Keratinocyte (primary cell): ENCODE data around the gene ALDH3B2. TPM values are rescaled to one million over a fixed set of nuclear protein-coding genes. Genes with fewer than 3 reads are reported as not detected.
A peak's percentile ranks its signal among the peaks of the same experiment; 100 is the strongest.
"Not testable (repeated sequence)": the region's sequence is repeated elsewhere in the genome, so short reads cannot be mapped to it uniquely, and the experiment has no call there.

Experiments
- DNase-seq: peaks from one replicate; pipeline ENCODE4 v3.0.0-alpha.2; 2011; ENCODE audit warnings: low read depth, missing footprints, low spot score
- FAIRE-seq: peaks from 2 replicates; lab custom pipeline; 2011; peaks lifted over from hg19 to GRCh38; lab: Jason Lieb, UNC
- H2AFZ ChIP-seq: 2 replicates; pipeline ENCODE4 v1.6.0; 2012; ENCODE audit warnings: low read length, control low read depth, inconsistent platforms; ENCODE audit not compliant: control insufficient read depth
- H3K27ac ChIP-seq: 2 replicates; pipeline ENCODE4 v1.5.1; 2011; ENCODE audit warnings: low read length; ENCODE audit not compliant: control insufficient read depth, insufficient read depth
- H3K27me3 ChIP-seq: 3 replicates; pipeline ENCODE4 v1.6.0; 2011; ENCODE audit warnings: low read length; ENCODE audit not compliant: control insufficient read depth, insufficient read depth; ENCODE audit errors: extremely low read depth
- H3K36me3 ChIP-seq, 2 experiments: 2 replicates in 1 of 2; 3 replicates in 1 of 2; pipeline ENCODE4 v1.5.1; 2011; ENCODE audit warnings: low read length in 2 of 2, mild to moderate bottlenecking in 1 of 2; ENCODE audit not compliant: control insufficient read depth in 2 of 2, insufficient read depth in 2 of 2; ENCODE audit errors: extremely low read depth in 1 of 2
- H3K4me1 ChIP-seq: 3 replicates; pipeline ENCODE4 v1.5.1; 2011; ENCODE audit warnings: low read length; ENCODE audit not compliant: control insufficient read depth, insufficient read depth; ENCODE audit errors: extremely low read depth
- H3K4me2 ChIP-seq: 3 replicates; pipeline ENCODE4 v1.6.0; 2011; ENCODE audit warnings: low read depth, low read length; ENCODE audit not compliant: control insufficient read depth, insufficient read depth; ENCODE audit errors: extremely low read depth
- H3K4me3 ChIP-seq, 3 experiments: fragments of 200-600 bp in 1 of 3; sonication (generic) in 1 of 3; 2 replicates in 2 of 3; 3 replicates in 1 of 3; pipeline ENCODE4 v1.5.1; 2011 to 2016; ENCODE audit warnings: low read length in 3 of 3, mild to moderate bottlenecking in 3 of 3, control low read depth in 2 of 3, inconsistent platforms in 1 of 3, low read depth in 1 of 3, mixed read lengths in 1 of 3, mixed run types in 1 of 3, moderate library complexity in 1 of 3; ENCODE audit not compliant: control insufficient read depth in 2 of 3, insufficient read depth in 2 of 3; ENCODE audit errors: extremely low read depth in 1 of 3
- H3K79me2 ChIP-seq: 2 replicates; pipeline ENCODE4 v1.6.0; 2012; ENCODE audit warnings: low read length; ENCODE audit not compliant: control insufficient read depth, insufficient read depth
- H3K9ac ChIP-seq: 3 replicates; pipeline ENCODE4 v1.6.0; 2011; ENCODE audit warnings: low read length; ENCODE audit not compliant: control insufficient read depth, insufficient read depth; ENCODE audit errors: extremely low read depth
- H3K9me1 ChIP-seq: 3 replicates; pipeline ENCODE4 v1.6.0; 2011; ENCODE audit warnings: low read length; ENCODE audit not compliant: control insufficient read depth, insufficient read depth; ENCODE audit errors: extremely low read depth
- H3K9me3 ChIP-seq: 2 replicates; pipeline ENCODE4 v1.5.1; 2012; ENCODE audit warnings: low read depth, low read length; ENCODE audit not compliant: control insufficient read depth
- H4K20me1 ChIP-seq: 3 replicates; pipeline ENCODE4 v1.6.0; 2011; ENCODE audit warnings: low read length; ENCODE audit not compliant: control insufficient read depth, insufficient read depth; ENCODE audit errors: extremely low read depth
- EZH2 ChIP-seq: IDR thresholded peaks from one replicate; pipeline ENCODE4 v1.6.1; 2012; ENCODE audit warnings: inconsistent platforms, mild to moderate bottlenecking, low read length, moderate library complexity
- dilution Hi-C: fragments of 300-500 bp; cut with MboI; formaldehyde crosslinking; loops from one replicate; pipeline ENCODE4 v1.7.0; 2020; ENCODE audit warnings: low sequenced_read_pairs; ENCODE audit not compliant: extremely low pct_ligation_motif_present
- polyA minus RNA-seq, 3 experiments: library from RNA; depleted of rRNA, polyadenylated mRNA; stranded (reverse); fragments of >200 nt; gene quantifications; 1 replicate in 1 of 3; 2 replicates in 1 of 3; 3 replicates in 1 of 3; pipeline ENCODE4 v1.2.3, GENCODE V29; 2011
- polyA plus RNA-seq, 5 experiments: library from polyadenylated mRNA; depleted of rRNA in 3 of 5; stranded (reverse) in 3 of 5; stranded (forward) in 1 of 5; unstranded in 1 of 5; fragments of >200 nt; gene quantifications; 1 replicate in 1 of 5; 2 replicates in 3 of 5; 3 replicates in 1 of 5; pipeline versions ENCODE4 v1.2.1 to v1.2.3, GENCODE V29; 2011 to 2012; ENCODE audit warnings: missing spikeins in 2 of 5, low read depth in 1 of 5, low replicate concordance in 1 of 5
- TF ChIP-seq, protein P1 (sequence below), 3 experiments: IDR thresholded peaks in 1 of 3; conservative IDR thresholded peaks in 1 of 3; optimal IDR thresholded peaks in 1 of 3; 2 replicates in 2 of 3; 3 replicates in 1 of 3; pipeline versions ENCODE3 to v1.5.1; 2011; ENCODE audit warnings: low read length in 3 of 3, mild to moderate bottlenecking in 3 of 3, moderate library complexity in 2 of 3, control low read depth in 1 of 3, inconsistent platforms in 1 of 3; ENCODE audit not compliant: insufficient read depth in 2 of 3; ENCODE audit errors: extremely low read depth in 1 of 3

ALDH3B2 gene, protein sequence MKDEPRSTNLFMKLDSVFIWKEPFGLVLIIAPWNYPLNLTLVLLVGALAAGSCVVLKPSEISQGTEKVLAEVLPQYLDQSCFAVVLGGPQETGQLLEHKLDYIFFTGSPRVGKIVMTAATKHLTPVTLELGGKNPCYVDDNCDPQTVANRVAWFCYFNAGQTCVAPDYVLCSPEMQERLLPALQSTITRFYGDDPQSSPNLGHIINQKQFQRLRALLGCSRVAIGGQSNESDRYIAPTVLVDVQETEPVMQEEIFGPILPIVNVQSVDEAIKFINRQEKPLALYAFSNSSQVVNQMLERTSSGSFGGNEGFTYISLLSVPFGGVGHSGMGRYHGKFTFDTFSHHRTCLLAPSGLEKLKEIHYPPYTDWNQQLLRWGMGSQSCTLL
- polyA plus RNA-seq, result 0.25 to 1.1 TPM (median 0.67 TPM) in 3 replicates
- polyA plus RNA-seq (2011; ENCODE audit: low read depth), result 12.5 TPM
- polyA plus RNA-seq (2011; cell fraction: cytosol; rRNA removed), result 0.84 and 0.99 TPM in 2 replicates
- polyA plus RNA-seq (2011; cell fraction: nucleus; rRNA removed), result 0.65 and 0.83 TPM in 2 replicates
- polyA plus RNA-seq (2012; ENCODE audit: low replicate concordance), result 0.55 and 35.8 TPM in 2 replicates
- 1.0 to 1.5 TPM (median 1.3 TPM) in 3 replicates for polyA minus RNA-seq
- polyA minus RNA-seq (2011; cell fraction: cytosol; rRNA and poly(A)+ RNA removed), result 0.96 TPM
- 1.3 and 2.4 TPM in 2 replicates for polyA minus RNA-seq (2011; cell fraction: nucleus; rRNA and poly(A)+ RNA removed)

DNA sequence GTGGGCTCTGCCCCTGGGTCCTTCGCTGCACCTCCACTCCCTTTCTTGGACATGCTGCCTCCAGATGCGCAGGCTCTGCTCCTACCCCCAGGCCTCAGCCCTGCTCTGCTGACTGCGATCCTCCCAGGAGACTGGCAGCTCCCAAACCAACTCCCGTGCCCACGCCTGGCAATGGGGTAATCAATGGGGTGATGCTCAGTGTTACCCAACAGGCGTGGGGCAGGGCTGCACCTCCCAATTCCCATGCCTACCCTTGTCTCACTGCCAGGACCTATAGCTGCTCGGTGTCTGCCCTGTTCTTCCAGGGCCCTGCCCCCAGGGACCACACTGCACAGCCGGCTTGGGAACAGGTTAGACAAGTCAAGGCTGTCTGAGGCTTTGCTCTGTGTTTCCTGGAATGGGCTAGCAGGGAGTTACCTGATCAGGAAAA, at the start of gene ALDH3B2:
TSS of gene ALDH3B2 (minus strand) at position 182 of the 430 bp plus-strand sequence. CDS start 7,688 bp downstream, outside the sequence.
- Histone ChIP-seq H4K20me1 (no peaks in the 10 kb centered on the region), H3K79me2 (no peaks in the 10 kb centered on the region), H2AFZ (peak within 1 kb of the TSS; percentile 53), H3K4me2 (peak within 1 kb of the TSS; percentile 49), H3K36me3 (no peaks in the 10 kb centered on the region), H3K4me3 (peak within 1 kb of the TSS in 1 of 3 experiments; percentile 29), H3K9me1 (no peaks in the 10 kb centered on the region), H3K27me3 (no peaks in the 10 kb centered on the region), H3K4me1 (peaks cover 16% of the 10 kb centered on the region), H3K9me3 (no peaks in the 10 kb centered on the region), H3K27ac (no peak within 1 kb of the TSS), H3K9ac (peak within 1 kb of the TSS; percentile 29)
- peak; percentile 74 for FAIRE-seq
- DNase-seq, result peak; percentile 46
- no peak for TF ChIP-seq EZH2
- TF ChIP-seq, protein P1, sequence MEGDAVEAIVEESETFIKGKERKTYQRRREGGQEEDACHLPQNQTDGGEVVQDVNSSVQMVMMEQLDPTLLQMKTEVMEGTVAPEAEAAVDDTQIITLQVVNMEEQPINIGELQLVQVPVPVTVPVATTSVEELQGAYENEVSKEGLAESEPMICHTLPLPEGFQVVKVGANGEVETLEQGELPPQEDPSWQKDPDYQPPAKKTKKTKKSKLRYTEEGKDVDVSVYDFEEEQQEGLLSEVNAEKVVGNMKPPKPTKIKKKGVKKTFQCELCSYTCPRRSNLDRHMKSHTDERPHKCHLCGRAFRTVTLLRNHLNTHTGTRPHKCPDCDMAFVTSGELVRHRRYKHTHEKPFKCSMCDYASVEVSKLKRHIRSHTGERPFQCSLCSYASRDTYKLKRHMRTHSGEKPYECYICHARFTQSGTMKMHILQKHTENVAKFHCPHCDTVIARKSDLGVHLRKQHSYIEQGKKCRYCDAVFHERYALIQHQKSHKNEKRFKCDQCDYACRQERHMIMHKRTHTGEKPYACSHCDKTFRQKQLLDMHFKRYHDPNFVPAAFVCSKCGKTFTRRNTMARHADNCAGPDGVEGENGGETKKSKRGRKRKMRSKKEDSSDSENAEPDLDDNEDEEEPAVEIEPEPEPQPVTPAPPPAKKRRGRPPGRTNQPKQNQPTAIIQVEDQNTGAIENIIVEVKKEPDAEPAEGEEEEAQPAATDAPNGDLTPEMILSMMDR (optimal IDR thresholded peaks at IDR 0.05 in 1 of 3, IDR thresholded peaks at IDR 0.05 in 1 of 3, conservative IDR thresholded peaks at IDR 0.05 in 1 of 3; ENCODE audit: extremely low read depth in 1 of 3, insufficient read depth in 2 of 3, low read length in 3 of 3), result no peak
- dilution Hi-C loops, result no loop called here

DNA sequence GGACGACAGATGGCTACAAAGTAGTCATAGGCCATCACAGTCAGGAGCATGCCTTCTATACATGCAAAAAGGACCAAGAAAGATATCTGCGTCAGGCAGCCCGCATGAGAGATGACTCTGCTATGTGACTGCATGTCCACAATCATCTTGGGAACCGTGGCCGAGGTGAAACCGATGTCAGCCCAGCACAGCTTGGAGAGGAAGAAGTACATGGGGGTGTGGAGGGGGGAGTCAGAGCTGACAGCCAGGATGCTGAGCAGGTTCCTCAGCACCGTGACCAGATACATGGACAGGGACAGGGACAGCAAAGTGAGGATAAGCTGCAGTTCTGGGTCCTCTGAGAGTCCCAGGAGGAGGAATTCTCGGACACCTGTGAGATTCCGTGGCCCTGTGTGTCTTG, 48.6 kb upstream of the ALDH3B2 start:
- H3K4me2 ChIP-seq, H3K4me3 ChIP-seq, H3K9me1 ChIP-seq, FAIRE-seq, dilution Hi-C loops, H3K27ac ChIP-seq, H3K79me2 ChIP-seq, H4K20me1 ChIP-seq, H3K9me3 ChIP-seq, H3K9ac ChIP-seq, H3K4me1 ChIP-seq, H3K27me3 ChIP-seq, DNase-seq, H2AFZ ChIP-seq, H3K36me3 ChIP-seq: not testable (repeated sequence)

DNA sequence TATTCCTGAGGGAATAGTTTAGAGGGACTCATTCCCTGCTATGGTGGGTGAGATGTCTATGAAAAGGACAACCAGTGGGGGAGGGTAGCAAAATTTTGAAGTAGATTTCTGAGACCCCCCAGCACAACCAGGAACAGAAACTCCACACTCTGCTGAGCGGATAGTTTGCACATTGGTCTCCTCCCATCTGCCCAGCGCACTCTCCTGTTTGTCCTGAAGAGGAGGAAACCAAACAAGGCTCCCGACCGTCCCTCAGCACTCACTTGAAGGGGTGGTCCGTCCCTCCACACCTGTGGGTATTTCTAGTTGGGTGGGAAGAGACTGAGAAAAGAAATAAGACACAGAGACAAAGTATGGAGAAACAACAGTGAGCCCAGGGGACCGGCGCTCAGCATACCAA, 41.8 kb upstream of the ALDH3B2 start:
- H3K36me3 ChIP-seq, H3K4me3 ChIP-seq, H3K9ac ChIP-seq, H3K4me2 ChIP-seq, FAIRE-seq, H3K4me1 ChIP-seq, H3K79me2 ChIP-seq, H3K9me1 ChIP-seq, H3K9me3 ChIP-seq, H4K20me1 ChIP-seq, DNase-seq, H3K27ac ChIP-seq, H3K27me3 ChIP-seq, dilution Hi-C loops, H2AFZ ChIP-seq: not testable (repeated sequence)

GRCh38 chr11:67715801-67716200, 41.4 kb upstream of the ALDH3B2 start:
- H3K4me3 ChIP-seq, H3K4me2 ChIP-seq, DNase-seq, H3K36me3 ChIP-seq, H3K79me2 ChIP-seq, H4K20me1 ChIP-seq, FAIRE-seq, H3K4me1 ChIP-seq, H3K9me3 ChIP-seq, dilution Hi-C loops, H3K9me1 ChIP-seq, H3K27ac ChIP-seq, H3K27me3 ChIP-seq, H3K9ac ChIP-seq, H2AFZ ChIP-seq: not testable (repeated sequence)
